ENCODE measurements around the gene ERBB4.
"Not testable (repeated sequence)": the region's sequence is repeated elsewhere in the genome, so short reads cannot be mapped to it uniquely, and the experiment has no call there.

Gene ERBB4

GRCh38 chr2:212526059-212526458, 12.5 kb downstream of the ERBB4 start:
- no peak for FAIRE-seq

GRCh38 chr2:212523756-212524155, 14.8 kb downstream of the ERBB4 start:
- no peak for FAIRE-seq

- FAIRE-seq = no peak
Measured at GRCh38 chr2:212520340-212520739, 18.3 kb downstream of the ERBB4 start.

GRCh38 chr2:212517693-212518092, 20.9 kb downstream of the ERBB4 start:
- FAIRE-seq = no peak

- no peak for FAIRE-seq
Measured at GRCh38 chr2:212505586-212505985, 33.0 kb downstream of the ERBB4 start.

- no peak for FAIRE-seq
Measured at GRCh38 chr2:212495046-212495445, 43.6 kb downstream of the ERBB4 start.

- FAIRE-seq = no peak
Measured at GRCh38 chr2:212494418-212495020, 44.1 kb downstream of the ERBB4 start.

- no peak for FAIRE-seq
Measured at GRCh38 chr2:212489719-212490346, 48.8 kb downstream of the ERBB4 start.

GRCh38 chr2:212488611-212489010, 50.0 kb downstream of the ERBB4 start:
- FAIRE-seq = no peak

- FAIRE-seq = no peak
Measured at GRCh38 chr2:212484563-212485080, 54.0 kb downstream of the ERBB4 start.

- FAIRE-seq = no peak
Measured at GRCh38 chr2:212480447-212480846, 58.2 kb downstream of the ERBB4 start.

- FAIRE-seq = no peak
Measured at GRCh38 chr2:212477571-212477970, 61.0 kb downstream of the ERBB4 start.

- FAIRE-seq = peak; percentile 43
Measured at GRCh38 chr2:212473211-212473610, 65.4 kb downstream of the ERBB4 start.

GRCh38 chr2:212467551-212467950, 71.1 kb downstream of the ERBB4 start:
- not testable (repeated sequence) for FAIRE-seq

GRCh38 chr2:212465456-212465855, 73.1 kb downstream of the ERBB4 start:
- FAIRE-seq = no peak

- FAIRE-seq = not testable (repeated sequence)
Measured at GRCh38 chr2:212461708-212462107, 76.9 kb downstream of the ERBB4 start.

- no peak for FAIRE-seq
Measured at GRCh38 chr2:212454149-212454548, 84.5 kb downstream of the ERBB4 start.

- FAIRE-seq = no peak
Measured at GRCh38 chr2:212451786-212452231, 86.8 kb downstream of the ERBB4 start.

- FAIRE-seq = no peak
Measured at GRCh38 chr2:212448698-212449097, 89.9 kb downstream of the ERBB4 start.

- FAIRE-seq = no peak
Measured at GRCh38 chr2:212441821-212442220, 96.8 kb downstream of the ERBB4 start.

GRCh38 chr2:212441141-212441540, 97.5 kb downstream of the ERBB4 start:
- no peak for FAIRE-seq

GRCh38 chr2:212428681-212429478, 109.7 kb downstream of the ERBB4 start:
- FAIRE-seq = no peak

- FAIRE-seq = no peak
Measured at GRCh38 chr2:212427638-212428037, 111.0 kb downstream of the ERBB4 start.
